ENCODE data around the gene GALNT18. TPM values are rescaled to one million over a fixed set of nuclear protein-coding genes. Genes with fewer than 3 reads are reported as not detected.
A peak's percentile ranks its signal among the peaks of the same experiment; 100 is the strongest.

The GALNT18 gene
- total and polyA plus RNA-seq, 2 of the 4 experiments (the other 2 are of a cell fraction), result 9.5 to 11.3 TPM

DNA sequence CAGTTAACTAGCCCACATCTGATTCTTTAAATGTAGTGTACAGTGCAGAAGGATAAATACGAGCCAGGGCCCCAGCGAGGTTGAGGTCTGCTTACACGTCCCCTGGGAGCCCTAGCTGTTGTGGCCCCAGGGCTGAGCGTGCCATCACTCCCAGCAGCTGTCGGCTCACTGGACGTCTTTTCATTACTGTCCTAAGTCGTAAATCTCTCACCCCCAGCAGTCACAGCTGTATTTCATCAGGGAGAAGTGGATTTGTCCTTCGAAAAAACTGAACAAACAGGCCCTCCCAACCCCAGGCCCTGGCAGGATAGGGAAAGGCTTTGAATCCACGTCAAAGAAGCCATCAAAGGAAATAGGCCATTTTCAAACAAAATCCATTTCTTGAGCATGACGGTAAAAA lies 158.4 kb downstream of the GALNT18 start:
- Histone ChIP-seq H2BK20ac (ENCODE audit: low read depth, low read length) (no peak overlapping the region), H2BK15ac (ENCODE audit: low read depth, low read length) (no peak overlapping the region), H2BK120ac (ENCODE audit: low read depth, low read length) (no peak overlapping the region), H2AK9ac (replicated peaks; ENCODE audit: low read depth, low read length, poor library complexity) (no peak overlapping the region), H3K4me3 (ENCODE audit: insufficient read depth, low read depth, low read length) (no peak overlapping the region), H4K5ac (ENCODE audit: low read depth, low read length) (no peak overlapping the region), H2AFZ (replicated peaks; ENCODE audit: low read length, poor library complexity) (no peak overlapping the region), H3K4ac (ENCODE audit: low read depth, low read length) (no peak overlapping the region), H3K9ac (ENCODE audit: low read depth, low read length) (no peak overlapping the region), H2BK5ac (ENCODE audit: low read depth, low read length, poor library complexity, severe bottlenecking) (no peak overlapping the region), H3K27me3 (ENCODE audit: control insufficient read depth, insufficient read depth, low read length) (peaks cover 11% of the 10 kb centered on the region), H3K4me1 (ENCODE audit: control insufficient read depth, insufficient read depth, low read length) (peaks cover 4% of the 10 kb centered on the region; the same call in 1 of the 2 replicates), H4K8ac (ENCODE audit: low read depth in 2 of 2, low read length in 2 of 2) (no peak overlapping the region), H3K18ac (ENCODE audit: low read depth, low read length) (no peak overlapping the region), H4K91ac (ENCODE audit: insufficient read depth, low read depth, low read length) (peak overlapping the region; percentile 23; the same call in 1 of the 2 replicates), H4K20me1 (ENCODE audit: insufficient read depth, low read length) (no peaks in the 10 kb centered on the region), H3K9me3 (ENCODE audit: control insufficient read depth, insufficient read depth, low read length) (peaks cover 2% of the 10 kb centered on the region; the same call in 1 of the 2 replicates), H3K79me1 (ENCODE audit: low read depth in 1 of 2, low read length in 2 of 2) (no peaks in the 10 kb centered on the region), H3K14ac (replicated peaks; ENCODE audit: low read depth, low read length) (no peak overlapping the region), H3K23ac (ENCODE audit: low read depth, low read length) (no peak overlapping the region), H3K56ac (ENCODE audit: extremely low read depth, insufficient read depth, low read length) (no peak overlapping the region), H3K4me2 (ENCODE audit: low read depth, low read length) (no peak overlapping the region; the same call in 1 of the 2 replicates), H3K27ac (ENCODE audit: insufficient read depth, low read length) (no peak overlapping the region), H3K9me1 (ENCODE audit: insufficient read depth, low read length) (no peaks in the 10 kb centered on the region), H3K36me3 (ENCODE audit: control insufficient read depth, insufficient read depth, low read length) (no peaks in the 10 kb centered on the region), H2AK5ac (ENCODE audit: low read depth, low read length) (no peak overlapping the region)
- dilution Hi-C loops (cut with HindIII; ENCODE audit: low sequenced_read_pairs, unreplicated experiment), result no loop called here
- no peak for DNase-seq
- ATAC-seq (ENCODE audit: low read depth), result peak; percentile 18; the same call in 1 of the 2 replicates
- TF ChIP-seq RCOR1 (IDR thresholded peaks at IDR 0.05; ENCODE audit: insufficient replicate concordance, low read length) (no peak), POLR2A (IDR thresholded peaks at IDR 0.05; ENCODE audit: low read depth, low read length) (no peak), CHD1 (IDR thresholded peaks at IDR 0.05; ENCODE audit: low read depth, low read length) (no peak), FOS (IDR thresholded peaks at IDR 0.05; ENCODE audit: low read depth, low read length) (no peak), MAZ (IDR thresholded peaks at IDR 0.05; ENCODE audit: borderline replicate concordance, low read depth, low read length) (no peak), NFE2L2 (IDR thresholded peaks at IDR 0.05; ENCODE audit: low read depth, low read length) (no peak), RFX5 (IDR thresholded peaks at IDR 0.05; ENCODE audit: low read depth, low read length) (no peak), CEBPB (IDR thresholded peaks at IDR 0.05; ENCODE audit: low read depth, low read length) (no peak), MXI1 (IDR thresholded peaks at IDR 0.05; ENCODE audit: borderline replicate concordance, low read depth, low read length) (no peak), MAFK (IDR thresholded peaks at IDR 0.05; ENCODE audit: low read depth, low read length) (no peak), BHLHE40 (IDR thresholded peaks at IDR 0.05; ENCODE audit: low read depth, low read length) (no peak)
- TF ChIP-seq, protein P1, sequence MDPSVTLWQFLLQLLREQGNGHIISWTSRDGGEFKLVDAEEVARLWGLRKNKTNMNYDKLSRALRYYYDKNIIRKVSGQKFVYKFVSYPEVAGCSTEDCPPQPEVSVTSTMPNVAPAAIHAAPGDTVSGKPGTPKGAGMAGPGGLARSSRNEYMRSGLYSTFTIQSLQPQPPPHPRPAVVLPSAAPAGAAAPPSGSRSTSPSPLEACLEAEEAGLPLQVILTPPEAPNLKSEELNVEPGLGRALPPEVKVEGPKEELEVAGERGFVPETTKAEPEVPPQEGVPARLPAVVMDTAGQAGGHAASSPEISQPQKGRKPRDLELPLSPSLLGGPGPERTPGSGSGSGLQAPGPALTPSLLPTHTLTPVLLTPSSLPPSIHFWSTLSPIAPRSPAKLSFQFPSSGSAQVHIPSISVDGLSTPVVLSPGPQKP (IDR thresholded peaks at IDR 0.05; ENCODE audit: borderline replicate concordance, low read depth, low read length), result no peak
- TF ChIP-seq, protein P2, sequence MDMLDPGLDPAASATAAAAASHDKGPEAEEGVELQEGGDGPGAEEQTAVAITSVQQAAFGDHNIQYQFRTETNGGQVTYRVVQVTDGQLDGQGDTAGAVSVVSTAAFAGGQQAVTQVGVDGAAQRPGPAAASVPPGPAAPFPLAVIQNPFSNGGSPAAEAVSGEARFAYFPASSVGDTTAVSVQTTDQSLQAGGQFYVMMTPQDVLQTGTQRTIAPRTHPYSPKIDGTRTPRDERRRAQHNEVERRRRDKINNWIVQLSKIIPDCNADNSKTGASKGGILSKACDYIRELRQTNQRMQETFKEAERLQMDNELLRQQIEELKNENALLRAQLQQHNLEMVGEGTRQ (IDR thresholded peaks at IDR 0.05; ENCODE audit: low read depth, low read length), result no peak
- TF ChIP-seq, protein P3, sequence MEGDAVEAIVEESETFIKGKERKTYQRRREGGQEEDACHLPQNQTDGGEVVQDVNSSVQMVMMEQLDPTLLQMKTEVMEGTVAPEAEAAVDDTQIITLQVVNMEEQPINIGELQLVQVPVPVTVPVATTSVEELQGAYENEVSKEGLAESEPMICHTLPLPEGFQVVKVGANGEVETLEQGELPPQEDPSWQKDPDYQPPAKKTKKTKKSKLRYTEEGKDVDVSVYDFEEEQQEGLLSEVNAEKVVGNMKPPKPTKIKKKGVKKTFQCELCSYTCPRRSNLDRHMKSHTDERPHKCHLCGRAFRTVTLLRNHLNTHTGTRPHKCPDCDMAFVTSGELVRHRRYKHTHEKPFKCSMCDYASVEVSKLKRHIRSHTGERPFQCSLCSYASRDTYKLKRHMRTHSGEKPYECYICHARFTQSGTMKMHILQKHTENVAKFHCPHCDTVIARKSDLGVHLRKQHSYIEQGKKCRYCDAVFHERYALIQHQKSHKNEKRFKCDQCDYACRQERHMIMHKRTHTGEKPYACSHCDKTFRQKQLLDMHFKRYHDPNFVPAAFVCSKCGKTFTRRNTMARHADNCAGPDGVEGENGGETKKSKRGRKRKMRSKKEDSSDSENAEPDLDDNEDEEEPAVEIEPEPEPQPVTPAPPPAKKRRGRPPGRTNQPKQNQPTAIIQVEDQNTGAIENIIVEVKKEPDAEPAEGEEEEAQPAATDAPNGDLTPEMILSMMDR (conservative IDR thresholded peaks at IDR 0.05; ENCODE audit: low read depth, low read length), result no peak
- intact Hi-C loops (cut with micrococcal nuclease), result no loop called here
- WGBS, 2 experiments (ENCODE audit: extremely low coverage in 2 of 2, insufficient read length in 1 of 2), result no CpG with 5 or more reads among the region's 10 CpGs
- in situ Hi-C loops (cut with MboI; ENCODE audit: low sequenced_read_pairs), result no loop called here
- no TSS peak for BruUV-seq (replicated peaks)
- ChIA-PET POLR2A (ENCODE audit: unreplicated experiment) (no interaction called here), CTCF (no interaction called here)

Data from IMR-90 (cell line).